GM12874 (cell line): ENCODE results near the gene RABGAP1L.

ENCODE experiments used
- CTCF ChIP-seq: IDR thresholded peaks from 2 replicates; pipeline ENCODE4 v1.5.1; 2011; ENCODE audit warnings: low read depth, mild to moderate bottlenecking, control low read depth, low read length, moderate library complexity; ENCODE audit not compliant: insufficient read depth

The RABGAP1L gene

DNA sequence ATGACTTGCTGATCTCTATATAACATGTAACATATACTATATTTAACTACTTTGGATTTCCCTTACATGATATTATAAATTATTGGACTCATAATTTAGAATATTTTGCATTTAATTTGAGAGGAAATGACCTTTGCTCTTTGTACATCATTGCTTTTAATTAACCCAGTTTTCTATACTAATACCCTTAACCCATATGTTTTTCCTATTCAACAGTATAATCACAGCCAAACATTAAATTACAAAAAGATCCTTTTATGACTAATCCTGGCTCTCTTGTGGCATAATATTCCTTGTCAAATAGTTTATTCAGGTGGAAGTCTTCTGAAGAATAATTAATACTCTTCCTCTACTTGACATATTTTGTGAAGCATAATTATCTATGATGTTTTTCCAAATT is 232.4 kb downstream of the RABGAP1L start:
- no peak for TF ChIP-seq CTCF

- no peak for TF ChIP-seq CTCF
Measured at GRCh38 chr1:174393885-174394284, 234.6 kb downstream of the RABGAP1L start.

DNA sequence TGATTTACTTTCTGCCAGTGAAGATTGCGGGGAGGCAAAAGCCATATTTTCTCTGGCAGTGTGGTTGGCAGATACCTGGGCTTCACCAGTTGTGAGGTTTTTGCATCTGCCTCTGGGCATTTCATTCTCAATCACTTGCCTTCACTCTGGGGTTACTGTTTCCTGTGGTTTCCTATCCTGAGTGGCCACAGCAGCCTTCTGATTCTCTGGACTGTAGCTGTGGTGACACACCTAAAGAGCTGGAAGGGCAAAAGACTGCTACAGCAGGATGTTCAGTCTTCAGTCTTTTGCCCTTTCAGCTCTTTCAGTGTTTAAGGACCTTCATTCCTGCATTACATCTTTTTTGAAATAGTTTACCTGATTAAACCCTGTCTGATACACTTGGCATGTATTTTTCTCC is 237.9 kb downstream of the RABGAP1L start:
- no peak for TF ChIP-seq CTCF

- no peak for TF ChIP-seq CTCF
Measured at GRCh38 chr1:174398246-174398645, 238.9 kb downstream of the RABGAP1L start.

DNA sequence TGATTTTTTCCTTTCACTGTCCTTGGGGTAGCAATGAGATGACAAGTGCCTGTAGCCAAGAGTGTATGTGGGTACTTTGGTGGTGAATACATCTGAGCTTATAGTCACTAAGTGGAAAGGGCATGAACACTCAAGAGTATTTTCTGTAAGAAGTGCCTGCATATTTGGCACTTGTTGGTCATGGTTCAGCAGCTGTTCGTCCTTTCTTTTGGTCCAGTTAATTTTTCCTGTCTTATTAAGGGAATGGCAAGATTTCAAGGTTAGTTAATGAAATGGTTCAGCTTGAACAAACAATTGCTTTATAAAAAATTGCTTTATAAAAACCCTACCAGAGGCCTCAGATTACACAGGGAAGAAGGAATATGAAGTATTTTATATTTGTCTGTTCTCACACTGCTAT is 239.9 kb downstream of the RABGAP1L start:
- TF ChIP-seq CTCF: no peak

GRCh38 chr1:174401075-174401474 is 241.8 kb downstream of the RABGAP1L start:
- no peak for TF ChIP-seq CTCF

DNA sequence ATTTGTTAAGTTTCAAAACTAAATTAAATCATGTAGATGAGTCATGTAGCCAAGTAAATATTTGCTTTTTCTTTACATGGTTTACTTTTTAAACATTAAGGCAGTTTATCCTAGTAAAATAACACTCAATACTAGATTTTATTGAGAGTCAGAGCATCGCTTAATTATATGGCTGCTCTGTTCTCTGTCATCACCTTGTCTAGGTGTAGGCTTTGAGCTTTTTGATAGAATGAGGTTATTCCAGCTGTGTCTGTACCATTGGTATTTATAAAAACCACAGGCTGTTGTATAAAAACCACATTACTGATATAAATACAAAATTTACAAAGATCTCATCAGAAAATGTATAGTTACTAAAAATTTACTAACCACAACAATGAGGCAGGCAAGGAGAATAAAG is 245.9 kb downstream of the RABGAP1L start:
- no peak for TF ChIP-seq CTCF

DNA sequence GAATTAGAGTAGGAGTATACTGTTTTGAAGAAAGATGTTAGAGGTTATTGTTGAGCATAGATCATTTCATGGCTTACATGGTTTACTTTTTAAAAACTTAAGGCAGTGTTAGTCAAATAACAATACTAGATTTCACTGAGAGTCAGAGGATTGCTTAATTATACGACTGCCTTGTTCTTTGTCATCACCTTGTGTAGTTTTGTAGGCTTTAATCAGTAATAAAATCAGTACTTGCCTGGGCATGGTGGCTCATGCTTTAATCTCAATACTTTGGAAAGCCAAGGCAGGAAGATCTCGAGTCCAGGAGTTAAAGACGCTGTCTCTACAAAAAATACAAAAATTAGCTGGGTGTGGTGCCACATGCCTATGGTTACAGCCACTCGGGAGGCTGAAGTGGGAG is 247.1 kb downstream of the RABGAP1L start:
- no peak for TF ChIP-seq CTCF
